MCF 10A (cell line): ENCODE data around the gene AGAP1. TPM values are rescaled to one million over a fixed set of nuclear protein-coding genes. Genes with fewer than 3 reads are reported as not detected.

Source experiments
- BruUV-seq: library from RNA; stranded (reverse); fragments of 400-500 nt; replicated peaks from 2 replicates; lab custom pipeline; 2021; lab: Mats Ljungman, UMichigan
- CTCF ChIA-PET: fragments of 300-600 bp; sonication (Branson Sonifier 250); formaldehyde crosslinking; extraction: SDS; loops from one replicate; lab custom pipeline; 2021; ENCODE audit warnings: antibody characterized with exemption, inconsistent platforms; lab: Yijun Ruan, JAX
- POLR2A ChIA-PET: fragments of 300-600, 350-650 bp; sonication (Branson Sonifier 250); formaldehyde crosslinking; extraction: SDS; loops from one replicate; lab custom pipeline; 2020; ENCODE audit warnings: antibody characterized with exemption, inconsistent platforms; lab: Yijun Ruan, JAX
- DNase-seq: peaks from one replicate; pipeline ENCODE4 v3.0.0-alpha.2; 2018; ENCODE audit not compliant: unreplicated experiment
- H3K27ac Mint-ChIP-seq: one replicate; pipeline ENCODE4 v1.8.0; 2022; ENCODE audit warnings: mild to moderate bottlenecking, low read depth, mixed read lengths; ENCODE audit not compliant: unreplicated experiment
- H3K27me3 Mint-ChIP-seq: one replicate; pipeline ENCODE4 v1.8.0; 2022; ENCODE audit warnings: mixed read lengths; ENCODE audit not compliant: insufficient read depth, unreplicated experiment
- H3K36me3 Mint-ChIP-seq: one replicate; pipeline ENCODE4 v1.8.0; 2022; ENCODE audit warnings: mild to moderate bottlenecking, moderate library complexity, mixed read lengths; ENCODE audit not compliant: insufficient read depth, unreplicated experiment
- H3K4me1 Mint-ChIP-seq: one replicate; pipeline ENCODE4 v1.8.0; 2022; ENCODE audit warnings: mixed read lengths; ENCODE audit not compliant: insufficient read depth, unreplicated experiment
- H3K4me3 Mint-ChIP-seq: one replicate; pipeline ENCODE4 v1.8.0; 2022; ENCODE audit warnings: mild to moderate bottlenecking, moderate library complexity, mixed read lengths; ENCODE audit not compliant: unreplicated experiment
- H3K9me3 Mint-ChIP-seq: one replicate; pipeline ENCODE4 v1.8.0; 2022; ENCODE audit warnings: mixed read lengths; ENCODE audit not compliant: unreplicated experiment
- CTCF ChIP-seq: fragments of 200-600 bp; IDR thresholded peaks from one replicate; pipeline ENCODE4 v1.8.0; 2022; ENCODE audit warnings: antibody characterized with exemption, mild to moderate bottlenecking; ENCODE audit not compliant: unreplicated experiment
- intact Hi-C: fragments of 100-400 bp; cut with micrococcal nuclease; formaldehyde crosslinking; loops from 2 replicates; pipeline ENCODE4 v1.14.1; 2022
- total RNA-seq: library from RNA; stranded (reverse); gene quantifications from 2 replicates; pipeline ENCODE4 v1.2.3, GENCODE V29; 2022

The AGAP1 gene
- total RNA-seq, 1 experiment from 2014 or later = 41.3 TPM

- Mint-ChIP-seq H3K27me3 (no peaks in the 10 kb centered on the region), H3K27ac (no peak overlapping the region), H3K4me3 (no peak overlapping the region), H3K36me3 (peaks cover 4% of the 10 kb centered on the region), H3K4me1 (no peaks in the 10 kb centered on the region), H3K9me3 (no peaks in the 10 kb centered on the region)
- CTCF ChIA-PET = no interaction called here
- no TSS peak for BruUV-seq
- DNase-seq = no peak
- POLR2A ChIA-PET = no interaction called here
- intact Hi-C loops = no loop called here
- TF ChIP-seq CTCF = no peak
These were observed 369.6 kb downstream of the AGAP1 start for GRCh38 chr2:235863414-235863813.

- Mint-ChIP-seq H3K4me1 (no peaks in the 10 kb centered on the region), H3K36me3 (peaks cover 4% of the 10 kb centered on the region), H3K4me3 (no peak overlapping the region), H3K27ac (no peak overlapping the region), H3K9me3 (no peaks in the 10 kb centered on the region), H3K27me3 (no peaks in the 10 kb centered on the region)
- DNase-seq = no peak
- ChIA-PET CTCF (no interaction called here), POLR2A (no interaction called here)
- intact Hi-C loops = no loop called here
- no TSS peak for BruUV-seq
- no peak for TF ChIP-seq CTCF
These were observed 370.5 kb downstream of the AGAP1 start for GRCh38 chr2:235864302-235864701.

- TF ChIP-seq CTCF = no peak
- H3K9me3 Mint-ChIP-seq = no peaks in the 10 kb centered on the region
- no peak overlapping the region for H3K27ac Mint-ChIP-seq
- CTCF ChIA-PET = interaction anchor here (0.7 kb wide), 1 partner anchor 9 kb away, joined by 4 read pairs; no protein-coding TSS in a partner anchor
- H3K4me1 Mint-ChIP-seq = no peaks in the 10 kb centered on the region
- POLR2A ChIA-PET = no interaction called here
- peaks cover 4% of the 10 kb centered on the region for H3K36me3 Mint-ChIP-seq
- intact Hi-C loops = no loop called here
- BruUV-seq = no TSS peak
- no peaks in the 10 kb centered on the region for H3K27me3 Mint-ChIP-seq
- no peak overlapping the region for H3K4me3 Mint-ChIP-seq
- DNase-seq = no peak
These were observed 371.1 kb downstream of the AGAP1 start for GRCh38 chr2:235864733-235865515.

- DNase-seq = no peak
- Mint-ChIP-seq H3K4me1 (no peaks in the 10 kb centered on the region), H3K9me3 (peaks cover 5% of the 10 kb centered on the region), H3K4me3 (no peak overlapping the region), H3K27ac (no peak overlapping the region), H3K36me3 (peaks cover 4% of the 10 kb centered on the region), H3K27me3 (no peaks in the 10 kb centered on the region)
- intact Hi-C loops = no loop called here
- BruUV-seq = no TSS peak
- CTCF ChIA-PET = no interaction called here
- POLR2A ChIA-PET = no interaction called here
- TF ChIP-seq CTCF = no peak
These were observed 372.5 kb downstream of the AGAP1 start for GRCh38 chr2:235866373-235866772.
